H1 (cell line): Measurements from ENCODE around the gene TTC39A. TPM values are rescaled to one million over a fixed set of nuclear protein-coding genes. Genes with fewer than 3 reads are reported as not detected.
A peak's percentile ranks its signal among the peaks of the same experiment; 100 is the strongest.

Source experiments
- CTCF ChIA-PET: fragments of 300-600 bp; sonication (Branson Sonifier 250); formaldehyde crosslinking; loops from one replicate; lab custom pipeline; 2021; ENCODE audit not compliant: partially characterized antibody; lab: Charles Lee
- POLR2A ChIA-PET: fragments of 300-600 bp; sonication (Branson Sonifier 250); formaldehyde crosslinking; loops from one replicate; lab custom pipeline; 2021; ENCODE audit warnings: inconsistent platforms; ENCODE audit not compliant: partially characterized antibody; lab: Charles Lee
- DNase-seq, 2 experiments: peaks; one replicate each; pipeline versions ENCODE4 v3.0.0 to v3.0.0-alpha.2; 2010 to 2022; ENCODE audit warnings: low spot score in 2 of 2, low read depth in 1 of 2, mixed read lengths in 1 of 2
- FAIRE-seq: peaks from 2 replicates; lab custom pipeline; 2011; peaks lifted over from hg19 to GRCh38; lab: Jason Lieb, UNC
- H2AFZ ChIP-seq: 2 replicates; pipeline ENCODE4 v1.8.1; 2012; ENCODE audit warnings: low read length, inconsistent platforms
- H2AK5ac ChIP-seq: 2 replicates; pipeline ENCODE4 v1.6.1; 2013; ENCODE audit warnings: low read depth, low read length
- H2BK120ac ChIP-seq: replicated peaks from 2 replicates; pipeline ENCODE3; 2013; ENCODE audit warnings: low read depth, low read length, inconsistent platforms
- H2BK12ac ChIP-seq: 2 replicates; pipeline ENCODE4 v1.6.1; 2013; ENCODE audit warnings: low read depth, low read length
- H2BK15ac ChIP-seq: 2 replicates; pipeline ENCODE4 v1.6.1; 2013; ENCODE audit warnings: low read length
- H2BK20ac ChIP-seq: 2 replicates; pipeline ENCODE4 v1.6.1; 2013; ENCODE audit warnings: low read length
- H2BK5ac ChIP-seq: 2 replicates; pipeline ENCODE4 v1.6.1; 2013; ENCODE audit warnings: low read depth, low read length
- H3K14ac ChIP-seq: 2 replicates; pipeline ENCODE4 v1.6.1; 2013; ENCODE audit warnings: inconsistent platforms; ENCODE audit not compliant: insufficient read length
- H3K18ac ChIP-seq: 2 replicates; pipeline ENCODE4 v1.6.1; 2013; ENCODE audit warnings: low read length; ENCODE audit errors: extremely low read depth
- H3K23ac ChIP-seq: 2 replicates; pipeline ENCODE4 v1.6.1; 2013; ENCODE audit warnings: inconsistent platforms; ENCODE audit not compliant: insufficient read length
- H3K23me2 ChIP-seq: 2 replicates; pipeline ENCODE4 v1.6.1; 2013; ENCODE audit warnings: low read depth, low read length
- H3K27ac ChIP-seq: 2 replicates; pipeline ENCODE4 v1.6.1; 2011; ENCODE audit warnings: low read depth, low read length, inconsistent platforms
- H3K27me3 ChIP-seq, 4 experiments: replicated peaks in 1 of 4; 1 replicate in 1 of 4; 2 replicates in 3 of 4; pipeline versions ENCODE4 v1.6.1 to v1.8.1; 2011 to 2013; ENCODE audit warnings: low read length in 3 of 4, mild to moderate bottlenecking in 3 of 4, inconsistent platforms in 2 of 4, mixed read lengths in 2 of 4, moderate library complexity in 1 of 4; ENCODE audit not compliant: control insufficient read depth in 3 of 4, insufficient read depth in 3 of 4; ENCODE audit errors: extremely low read depth in 1 of 4
- H3K36me3 ChIP-seq, 4 experiments: 2 replicates each; pipeline versions ENCODE4 v1.6.1 to v1.8.1; 2011 to 2013; ENCODE audit warnings: mild to moderate bottlenecking in 4 of 4, low read length in 3 of 4, moderate library complexity in 2 of 4, control low read depth in 1 of 4, inconsistent platforms in 1 of 4; ENCODE audit not compliant: insufficient read depth in 4 of 4, control insufficient read depth in 2 of 4
- H3K4ac ChIP-seq: replicated peaks from 2 replicates; pipeline ENCODE3; 2013; ENCODE audit warnings: low read length, low read depth, mixed read lengths, inconsistent platforms; ENCODE audit not compliant: insufficient read length
- H3K4me1 ChIP-seq, 4 experiments: replicated peaks in 1 of 4; 1 replicate in 1 of 4; 2 replicates in 3 of 4; pipeline versions ENCODE4 v1.6.1 to v1.8.1; 2011 to 2013; ENCODE audit warnings: low read length in 3 of 4, inconsistent platforms in 2 of 4, mixed read lengths in 1 of 4; ENCODE audit not compliant: insufficient read depth in 4 of 4, control insufficient read depth in 3 of 4
- H3K4me2 ChIP-seq, 2 experiments: 2 replicates each; pipeline versions ENCODE4 v1.6.1 to v1.8.1; 2011 to 2013; ENCODE audit warnings: low read depth in 2 of 2, low read length in 2 of 2, control low read depth in 1 of 2, inconsistent platforms in 1 of 2, mild to moderate bottlenecking in 1 of 2; ENCODE audit not compliant: insufficient read depth in 1 of 2
- H3K4me3 ChIP-seq, 4 experiments: fragments of 200-600, 300-600 bp in 1 of 4; sonication (generic), shearing (Covaris generic), sonication (Bioruptor Twin) in 1 of 4; 2 replicates each; pipeline versions ENCODE4 v1.5.1 to v1.8.1; 2011 to 2016; ENCODE audit warnings: low read length in 4 of 4, low read depth in 3 of 4, control low read depth in 2 of 4, inconsistent platforms in 2 of 4, mild to moderate bottlenecking in 2 of 4, mixed read lengths in 1 of 4, moderate library complexity in 1 of 4; ENCODE audit not compliant: insufficient read depth in 2 of 4; ENCODE audit errors: extremely low read depth in 1 of 4
- H3K56ac ChIP-seq: replicated peaks from 2 replicates; pipeline ENCODE3; 2013; ENCODE audit warnings: low read depth, mild to moderate bottlenecking, mixed read lengths, low read length, inconsistent platforms; ENCODE audit not compliant: insufficient read length
- H3K79me1 ChIP-seq: 2 replicates; pipeline ENCODE4 v1.6.1; 2013; ENCODE audit warnings: low read depth, low read length, control low read depth
- H3K79me2 ChIP-seq, 2 experiments: 2 replicates each; pipeline versions ENCODE4 v1.6.1 to v1.8.1; 2012 to 2013; ENCODE audit warnings: low read length in 2 of 2, mild to moderate bottlenecking in 2 of 2, inconsistent platforms in 1 of 2; ENCODE audit not compliant: insufficient read depth in 2 of 2, control insufficient read depth in 1 of 2
- H3K9ac ChIP-seq, 4 experiments: replicated peaks in 1 of 4; 1 replicate in 1 of 4; 2 replicates in 3 of 4; pipeline versions ENCODE4 v1.6.1 to v1.8.1; 2011 to 2013; ENCODE audit warnings: low read depth in 3 of 4, low read length in 3 of 4, control low read depth in 2 of 4, mild to moderate bottlenecking in 2 of 4, moderate library complexity in 2 of 4, inconsistent platforms in 1 of 4; ENCODE audit errors: extremely low read depth in 1 of 4
- H3K9me3 ChIP-seq, 2 experiments: 2 replicates each; pipeline versions ENCODE4 v1.6.1 to v1.8.1; 2012 to 2013; ENCODE audit warnings: mild to moderate bottlenecking in 2 of 2, moderate library complexity in 2 of 2, control low read depth in 1 of 2, inconsistent platforms in 1 of 2, low read depth in 1 of 2, low read length in 1 of 2, mixed read lengths in 1 of 2; ENCODE audit not compliant: insufficient read depth in 2 of 2
- H4K20me1 ChIP-seq, 2 experiments: replicated peaks in 1 of 2; 2 replicates each; pipeline versions ENCODE3 to v1.8.1; 2011 to 2013; ENCODE audit warnings: inconsistent platforms in 2 of 2, low read length in 2 of 2, mild to moderate bottlenecking in 1 of 2; ENCODE audit not compliant: insufficient read depth in 2 of 2, control insufficient read depth in 1 of 2
- H4K5ac ChIP-seq: 2 replicates; pipeline ENCODE4 v1.6.1; 2013; ENCODE audit warnings: low read length, low read depth, mixed read lengths, inconsistent platforms; ENCODE audit not compliant: insufficient read length
- H4K8ac ChIP-seq: 2 replicates; pipeline ENCODE4 v1.8.0; 2013; ENCODE audit warnings: mild to moderate bottlenecking, moderate library complexity, low read length, inconsistent platforms; ENCODE audit not compliant: insufficient read depth; ENCODE audit errors: extremely low read depth
- H4K91ac ChIP-seq: replicated peaks from 2 replicates; pipeline ENCODE3; 2013; ENCODE audit warnings: low read length, mixed read lengths, inconsistent platforms; ENCODE audit not compliant: insufficient read length
- TEAD4 ChIP-seq: IDR thresholded peaks from 2 replicates; pipeline ENCODE4 v1.6.1; 2012; ENCODE audit warnings: low read depth, low read length, inconsistent platforms, mixed read lengths
- WGBS, 2 experiments: shearing (Covaris generic) in 1 of 2; methylation state at CpG; one replicate each; pipeline versions ENCODE4 v1.1.6 to v1.1.7; 2013 to 2015; ENCODE audit warnings: low lambda C conversion rate in 2 of 2, mixed read lengths in 2 of 2, inconsistent platforms in 1 of 2, low coverage in 1 of 2, missing lambda C conversion rate in 1 of 2; ENCODE audit not compliant: insufficient replicate concordance in 2 of 2, insufficient coverage in 1 of 2, insufficient read length in 1 of 2; ENCODE audit errors: extremely low coverage in 1 of 2, missing lambda C conversion rate in 1 of 2; 5-methylcytosine and 5-hydroxymethylcytosine counted together
- polyA plus RNA-seq, 7 experiments: library from polyadenylated mRNA; depleted of rRNA in 3 of 7; stranded (reverse) in 5 of 7; unstranded in 2 of 7; fragments of >200 nt in 5 of 7; fragments of 200-250 nt in 2 of 7; gene quantifications; 1 replicate in 5 of 7; 2 replicates in 1 of 7; 4 replicates in 1 of 7; pipeline versions ENCODE4 v1.2.1 to v1.2.3, GENCODE V29; 2011 to 2013; ENCODE audit warnings: missing spikeins in 2 of 7, mixed read lengths in 2 of 7
- total RNA-seq: library from RNA; stranded (reverse); fragmentation: NEBNext Ultra II Directional; extraction: Animal tissue kit (Norgen Biotek cat#: 25700); gene quantifications from 2 replicates; pipeline ENCODE4 v1.2.1, GENCODE V29; 2021

Gene TTC39A
- total and polyA plus RNA-seq, 2 of the 8 experiments (the other 6 are each of a cell fraction or from before 2014, with no cell fraction given): 5.5 to 5.8 TPM

- Histone ChIP-seq H3K79me2 (no peaks in the 10 kb centered on the region), H3K18ac (no peak overlapping the region), H3K9me3 (no peaks in the 10 kb centered on the region), H3K4me1 (peaks cover 0 to 10% (median 1%) of the 10 kb centered on the region in 4 experiments; a peak in 3 of 7 replicates), H2BK20ac (no peak overlapping the region), H2BK15ac (no peak overlapping the region), H2BK12ac (0 out of 2 replicates have a peak overlapping the region, but pooled peaks have one; percentile 5), H3K27ac (no peak overlapping the region), H2AK5ac (no peak overlapping the region), H3K14ac (no peak overlapping the region), H2BK120ac (no peak overlapping the region), H3K23me2 (no peaks in the 10 kb centered on the region), H3K4ac (no peak overlapping the region), H4K5ac (no peak overlapping the region), H2BK5ac (no peak overlapping the region), H3K4me2 (no peak overlapping the region), H4K20me1 (no peaks in the 10 kb centered on the region), H3K27me3 (no peaks in the 10 kb centered on the region), H3K9ac (no peak overlapping the region), H3K36me3 (no peaks in the 10 kb centered on the region), H4K8ac (no peak overlapping the region), H4K91ac (no peak overlapping the region), H3K56ac (no peak overlapping the region), H3K79me1 (no peaks in the 10 kb centered on the region), H3K23ac (no peak overlapping the region), H2AFZ (no peak overlapping the region), H3K4me3 (no peak overlapping the region)
- TF ChIP-seq TEAD4: no peak
- ChIA-PET CTCF (interaction anchor here (1.0 to 2.3 kb wide), 4 partner anchors 10 to 27 kb away, joined by 3 to 8 read pairs (median 5); no protein-coding TSS in a partner anchor), POLR2A (interaction anchor here (0.5 kb wide), 1 partner anchor 64 kb away, joined by 4 read pairs; no protein-coding TSS in a partner anchor)
- no peak for DNase-seq
- no peak for FAIRE-seq
- 87% methylated on average over 4 of the region's 4 CpGs; no CpG with 5 or more reads in 1 of the 2 experiments for WGBS, 2 experiments
Measured at GRCh38 chr1:51316846-51317120, 13.6 kb downstream of the TTC39A start.
